DND-41 (cell line): ENCODE measurements around the gene ATP12A.

ENCODE experiments used
- ATAC-seq: fragments of 200-7000 bp; cut with Tn5 transposase; 3 replicates; pipeline ENCODE4 v1.9.1; 2021; ENCODE audit warnings: low read depth; ENCODE audit not compliant: insufficient read depth
- DNase-seq: peaks from one replicate; pipeline ENCODE4 v3.0.0-alpha.2; 2020
- H2AFZ ChIP-seq: 2 replicates; pipeline ENCODE4 v1.6.0; 2012; ENCODE audit warnings: low read depth, low read length
- H3K27ac ChIP-seq: 2 replicates; pipeline ENCODE4 v1.5.1; 2012; ENCODE audit warnings: low read length, inconsistent platforms
- H3K27me3 ChIP-seq: fragments of 200-600 bp; sonication (generic); 2 replicates; pipeline ENCODE4 v1.6.0; 2012; ENCODE audit warnings: low read length, mild to moderate bottlenecking, inconsistent platforms; ENCODE audit not compliant: insufficient read depth, poor library complexity
- H3K36me3 ChIP-seq: 2 replicates; pipeline ENCODE4 v1.5.1; 2012; ENCODE audit warnings: low read length, inconsistent platforms; ENCODE audit not compliant: insufficient read depth
- H3K4me1 ChIP-seq: 2 replicates; pipeline ENCODE4 v1.5.1; 2012; ENCODE audit warnings: mild to moderate bottlenecking, low read length; ENCODE audit not compliant: insufficient read depth
- H3K4me2 ChIP-seq: 2 replicates; pipeline ENCODE4 v1.6.0; 2012; ENCODE audit warnings: mild to moderate bottlenecking, moderate library complexity, low read length, inconsistent platforms; ENCODE audit not compliant: insufficient read depth
- H3K4me3 ChIP-seq, 2 experiments: fragments of 200-600 bp in 1 of 2; shearing (Covaris generic) in 1 of 2; 2 replicates each; pipeline ENCODE4 v1.5.1; 2012 to 2016; ENCODE audit warnings: inconsistent platforms in 2 of 2, low read length in 2 of 2, mild to moderate bottlenecking in 2 of 2, low read depth in 1 of 2, moderate library complexity in 1 of 2
- H3K79me2 ChIP-seq: 2 replicates; pipeline ENCODE4 v1.6.0; 2012; ENCODE audit warnings: low read length, inconsistent platforms; ENCODE audit not compliant: insufficient read depth
- H3K9ac ChIP-seq: 2 replicates; pipeline ENCODE4 v1.6.0; 2012; ENCODE audit warnings: low read depth, mild to moderate bottlenecking, inconsistent platforms, low read length, moderate library complexity
- H3K9me3 ChIP-seq: 2 replicates; pipeline ENCODE4 v1.5.1; 2012; ENCODE audit warnings: low read length, moderate library complexity, mild to moderate bottlenecking, inconsistent platforms; ENCODE audit not compliant: insufficient read depth, severe bottlenecking
- H4K20me1 ChIP-seq: 2 replicates; pipeline ENCODE4 v1.6.0; 2012; ENCODE audit warnings: low read length; ENCODE audit not compliant: insufficient read depth
- CTCF ChIP-seq: IDR thresholded peaks from 2 replicates; pipeline ENCODE4 v1.5.1; 2012; ENCODE audit warnings: borderline replicate concordance, low read length, moderate library complexity, mild to moderate bottlenecking; ENCODE audit not compliant: poor library complexity, severe bottlenecking; ENCODE audit errors: extremely low read depth
- EZH2 ChIP-seq: IDR thresholded peaks from 3 replicates; pipeline ENCODE4 v1.6.1; 2012; ENCODE audit warnings: borderline replicate concordance, low read depth, mild to moderate bottlenecking, moderate library complexity, low read length, inconsistent platforms; ENCODE audit not compliant: severe bottlenecking

ATP12A gene

GRCh38 chr13:24691381-24691780 is 11.2 kb downstream of the ATP12A start:
- Histone ChIP-seq H3K9ac (no peak overlapping the region), H3K27me3 (peaks cover 31% of the 10 kb centered on the region), H3K4me3 (no peak overlapping the region), H4K20me1 (peaks cover 15% of the 10 kb centered on the region; the same call in 1 of the 2 replicates), H3K4me1 (no peaks in the 10 kb centered on the region), H3K4me2 (no peak overlapping the region), H3K79me2 (no peaks in the 10 kb centered on the region), H2AFZ (no peak overlapping the region), H3K27ac (no peak overlapping the region), H3K9me3 (no peaks in the 10 kb centered on the region), H3K36me3 (no peaks in the 10 kb centered on the region)
- TF ChIP-seq CTCF, result no peak
- no peak for TF ChIP-seq EZH2
- no peak for ATAC-seq
- DNase-seq, result no peak

- no peaks in the 10 kb centered on the region for H3K79me2 ChIP-seq
- peaks cover 13% of the 10 kb centered on the region; the same call in 1 of the 2 replicates for H4K20me1 ChIP-seq
- H3K4me2 ChIP-seq, result no peak overlapping the region
- peaks cover 28% of the 10 kb centered on the region for H3K27me3 ChIP-seq
- no peak for TF ChIP-seq EZH2
- no peak for TF ChIP-seq CTCF
- no peak overlapping the region for H3K27ac ChIP-seq
- ATAC-seq (no peak), DNase-seq (no peak)
- H3K9ac ChIP-seq, result no peak overlapping the region
- no peak overlapping the region for H2AFZ ChIP-seq
- H3K4me1 ChIP-seq, result no peaks in the 10 kb centered on the region
- H3K36me3 ChIP-seq, result no peaks in the 10 kb centered on the region
- no peak overlapping the region for H3K4me3 ChIP-seq
- H3K9me3 ChIP-seq, result no peaks in the 10 kb centered on the region
These were observed 12.4 kb downstream of the ATP12A start for GRCh38 chr13:24692561-24692960.

- H3K36me3 ChIP-seq, result no peaks in the 10 kb centered on the region
- ATAC-seq (peak; percentile 86), DNase-seq (peak; percentile 58)
- H3K9ac ChIP-seq, result no peak overlapping the region
- H3K27me3 ChIP-seq, result peaks cover 23% of the 10 kb centered on the region
- H3K79me2 ChIP-seq, result no peaks in the 10 kb centered on the region
- no peaks in the 10 kb centered on the region for H3K4me1 ChIP-seq
- TF ChIP-seq CTCF, result peak; percentile 76
- no peak for TF ChIP-seq EZH2
- no peak overlapping the region for H2AFZ ChIP-seq
- no peak overlapping the region for H3K4me2 ChIP-seq
- H3K9me3 ChIP-seq, result no peaks in the 10 kb centered on the region
- H4K20me1 ChIP-seq, result peaks cover 7% of the 10 kb centered on the region; the same call in 1 of the 2 replicates
- no peak overlapping the region for H3K4me3 ChIP-seq
- no peak overlapping the region for H3K27ac ChIP-seq
These were observed 13.8 kb downstream of the ATP12A start for GRCh38 chr13:24693862-24694471.

- H3K27me3 ChIP-seq, result peaks cover 17% of the 10 kb centered on the region
- H3K4me3 ChIP-seq, result no peak overlapping the region
- no peak overlapping the region for H3K9ac ChIP-seq
- DNase-seq (no peak), ATAC-seq (no peak)
- H2AFZ ChIP-seq, result no peak overlapping the region
- H3K4me1 ChIP-seq, result no peaks in the 10 kb centered on the region
- H3K27ac ChIP-seq, result no peak overlapping the region
- peaks cover 5% of the 10 kb centered on the region; the same call in 1 of the 2 replicates for H4K20me1 ChIP-seq
- no peak for TF ChIP-seq CTCF
- no peak overlapping the region for H3K4me2 ChIP-seq
- no peaks in the 10 kb centered on the region for H3K9me3 ChIP-seq
- H3K79me2 ChIP-seq, result no peaks in the 10 kb centered on the region
- H3K36me3 ChIP-seq, result no peaks in the 10 kb centered on the region
These were observed 14.7 kb downstream of the ATP12A start for GRCh38 chr13:24694907-24695306.
